ENCODE measurements around the gene ANP32B.

ANP32B gene

DNA sequence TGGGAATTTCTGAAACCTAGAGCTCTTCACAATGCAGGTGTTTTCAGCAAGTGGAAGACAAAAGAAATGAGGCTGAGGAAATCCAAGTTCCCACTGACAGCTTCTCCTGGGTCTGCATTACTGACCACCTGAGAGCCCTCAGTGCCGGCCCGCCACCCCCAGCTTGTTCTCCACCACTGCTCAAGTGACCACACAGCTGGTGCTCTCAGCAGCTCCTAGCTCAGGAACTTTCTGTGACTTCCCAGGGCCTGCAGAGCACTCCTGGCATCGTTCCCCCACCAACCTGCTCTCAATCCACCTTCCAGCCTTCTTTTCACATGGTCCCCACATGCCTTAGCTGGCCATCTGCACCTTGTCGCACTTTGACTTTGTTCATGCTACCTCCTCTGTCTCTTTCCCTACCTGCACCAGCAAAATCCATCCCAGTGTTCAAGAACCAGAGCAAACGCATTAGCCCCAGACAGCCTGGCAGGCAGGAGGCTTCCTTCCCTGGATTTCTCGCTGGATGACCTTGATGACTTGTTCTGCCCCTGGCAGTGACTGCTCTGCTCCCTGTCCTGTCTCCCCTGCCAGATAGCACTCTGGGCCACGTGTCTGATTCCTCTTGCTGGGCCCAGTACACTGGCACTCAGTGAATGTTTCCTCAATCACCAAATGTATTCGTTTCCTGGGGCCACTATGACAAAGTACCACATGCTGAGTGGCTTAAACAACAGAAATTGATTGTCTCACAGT, 38.3 kb downstream of the ANP32B start:
- ChIA-PET POLR2A (no interaction called here), CTCF (interaction anchor here (0.9 to 7.4 kb wide), 3 partner anchors 13 to 53 kb away, joined by 3 to 45 read pairs (median 3); no protein-coding TSS in a partner anchor)
- H3K4me3 ChIP-seq (ENCODE audit: low read depth, low read length) = no peak overlapping the region
- TF ChIP-seq, protein P1, sequence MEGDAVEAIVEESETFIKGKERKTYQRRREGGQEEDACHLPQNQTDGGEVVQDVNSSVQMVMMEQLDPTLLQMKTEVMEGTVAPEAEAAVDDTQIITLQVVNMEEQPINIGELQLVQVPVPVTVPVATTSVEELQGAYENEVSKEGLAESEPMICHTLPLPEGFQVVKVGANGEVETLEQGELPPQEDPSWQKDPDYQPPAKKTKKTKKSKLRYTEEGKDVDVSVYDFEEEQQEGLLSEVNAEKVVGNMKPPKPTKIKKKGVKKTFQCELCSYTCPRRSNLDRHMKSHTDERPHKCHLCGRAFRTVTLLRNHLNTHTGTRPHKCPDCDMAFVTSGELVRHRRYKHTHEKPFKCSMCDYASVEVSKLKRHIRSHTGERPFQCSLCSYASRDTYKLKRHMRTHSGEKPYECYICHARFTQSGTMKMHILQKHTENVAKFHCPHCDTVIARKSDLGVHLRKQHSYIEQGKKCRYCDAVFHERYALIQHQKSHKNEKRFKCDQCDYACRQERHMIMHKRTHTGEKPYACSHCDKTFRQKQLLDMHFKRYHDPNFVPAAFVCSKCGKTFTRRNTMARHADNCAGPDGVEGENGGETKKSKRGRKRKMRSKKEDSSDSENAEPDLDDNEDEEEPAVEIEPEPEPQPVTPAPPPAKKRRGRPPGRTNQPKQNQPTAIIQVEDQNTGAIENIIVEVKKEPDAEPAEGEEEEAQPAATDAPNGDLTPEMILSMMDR (IDR thresholded peaks at IDR 0.05; ENCODE audit: insufficient read depth, low read length, missing control alignments) = no peak
- no peak for DNase-seq (ENCODE audit: low read depth, low spot score)

DNA sequence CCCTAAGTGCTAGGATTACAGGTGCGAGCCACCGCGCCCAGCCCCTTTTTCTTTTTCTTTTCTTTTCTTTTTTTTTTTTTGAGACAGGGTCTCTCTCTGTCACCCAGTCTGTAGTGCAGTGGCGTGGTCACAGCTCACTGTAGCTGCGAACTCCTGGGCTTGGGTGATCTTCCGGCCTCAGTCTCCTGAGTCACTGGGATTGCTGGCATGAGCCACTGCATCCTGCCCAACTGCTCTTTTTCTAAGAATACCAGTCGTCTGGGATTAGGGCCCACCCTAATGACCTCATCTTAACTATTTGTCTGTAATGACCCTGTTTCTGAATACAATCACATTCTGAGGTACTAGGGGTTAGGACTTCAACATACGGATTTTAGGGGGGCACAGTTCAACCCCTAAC, 39.3 kb downstream of the ANP32B start:
- TF ChIP-seq, protein P1 (IDR thresholded peaks at IDR 0.05; ENCODE audit: insufficient read depth, low read length, missing control alignments) = no peak
- no peak for DNase-seq (ENCODE audit: low read depth, low spot score)
- H3K4me3 ChIP-seq (ENCODE audit: low read depth, low read length) = no peak overlapping the region
- ChIA-PET POLR2A (no interaction called here), CTCF (interaction anchor here (7.4 kb wide), 1 partner anchor 12 kb away, joined by 45 read pairs; no protein-coding TSS in a partner anchor)

DNA sequence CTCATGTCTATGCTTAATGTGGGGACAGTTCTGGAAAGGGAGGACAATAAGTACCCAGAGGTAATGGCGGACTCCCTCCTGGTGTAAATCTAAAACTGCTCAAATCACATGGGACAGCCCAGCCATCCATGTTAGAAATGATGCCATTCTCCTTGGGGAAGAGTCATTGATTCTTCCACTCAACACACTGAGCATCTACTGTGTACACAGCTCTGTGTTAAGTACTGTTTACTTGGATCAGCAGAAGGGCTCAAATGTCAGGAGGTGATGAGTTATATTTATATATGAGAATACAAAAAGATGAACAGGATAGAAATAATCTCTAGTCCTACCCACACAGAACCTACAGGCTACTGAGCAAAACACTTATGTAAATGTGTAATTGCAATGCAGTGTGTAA, 41.6 kb downstream of the ANP32B start:
- ChIA-PET POLR2A (no interaction called here), CTCF (interaction anchor here (1.1 to 7.4 kb wide), 3 partner anchors 10 to 101 kb away, joined by 3 to 45 read pairs (median 4); no protein-coding TSS in a partner anchor)
- no peak for DNase-seq (ENCODE audit: low read depth, low spot score)
- TF ChIP-seq, protein P1 (IDR thresholded peaks at IDR 0.05; ENCODE audit: insufficient read depth, low read length, missing control alignments) = no peak
- H3K4me3 ChIP-seq (ENCODE audit: low read depth, low read length) = no peak overlapping the region

DNA sequence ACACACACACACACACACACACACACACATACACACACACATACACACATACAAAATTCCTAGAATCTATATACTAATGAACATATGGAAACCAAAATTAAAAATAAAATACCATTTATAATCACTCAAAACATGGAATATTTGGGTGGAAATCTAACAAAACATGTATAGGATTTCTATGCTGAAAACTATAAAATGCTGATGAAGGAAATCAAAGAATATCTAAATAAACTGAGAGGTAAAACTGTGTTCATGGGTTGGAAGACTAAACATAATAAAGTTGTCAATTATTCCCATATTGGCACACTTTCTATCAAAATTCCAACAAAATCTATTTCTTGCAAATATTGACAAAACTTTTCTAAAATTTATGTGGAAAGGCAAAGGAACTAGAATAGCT, 48.0 kb downstream of the ANP32B start:
- TF ChIP-seq, protein P1 (IDR thresholded peaks at IDR 0.05; ENCODE audit: insufficient read depth, low read length, missing control alignments) = no peak
- CTCF ChIA-PET = no interaction called here
- H3K4me3 ChIP-seq (ENCODE audit: low read depth, low read length) = no peak overlapping the region
- no peak for DNase-seq (ENCODE audit: low read depth, low spot score)
- POLR2A ChIA-PET = no interaction called here

DNA sequence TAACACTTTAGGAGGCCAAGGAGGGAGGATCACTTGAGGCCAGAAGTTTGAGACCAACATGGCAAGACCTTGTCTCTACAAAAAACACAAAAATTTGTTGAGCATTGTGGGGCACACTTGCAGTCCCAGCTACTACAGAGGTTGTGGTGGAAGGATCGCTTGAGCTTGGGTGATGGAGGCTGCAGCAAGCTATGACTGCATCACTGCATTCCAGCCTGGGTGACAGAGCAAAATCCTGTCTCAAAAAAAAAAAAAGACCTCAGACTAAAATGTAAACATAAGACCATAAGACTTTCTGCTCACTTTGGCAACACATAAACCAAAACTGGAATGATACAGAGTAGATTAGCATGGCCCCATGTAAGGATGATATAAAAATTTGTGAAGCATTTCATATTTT, 48.8 kb downstream of the ANP32B start:
- CTCF ChIA-PET = interaction anchor here (1.3 to 6.9 kb wide), 2 partner anchors 15 to 109 kb away, joined by 3 to 47 read pairs; partner anchors contain the start of gene TRMO
- POLR2A ChIA-PET = no interaction called here
- no peak for DNase-seq (ENCODE audit: low read depth, low spot score)
- TF ChIP-seq, protein P1 (IDR thresholded peaks at IDR 0.05; ENCODE audit: insufficient read depth, low read length, missing control alignments) = no peak
- no peak overlapping the region for H3K4me3 ChIP-seq (ENCODE audit: low read depth, low read length)
